HepG2 (cell line): ENCODE data around the gene BCL2L11. TPM values are rescaled to one million over a fixed set of nuclear protein-coding genes. Genes with fewer than 3 reads are reported as not detected.

Source experiments
- FOXP4 ChIP-seq: sonication (generic); formaldehyde crosslinking; IDR thresholded peaks from 2 replicates; pipeline ENCODE4 v1.4.0; 2020; ENCODE audit warnings: missing genetic modification reagents
- HBP1 ChIP-seq: IDR thresholded peaks from 2 replicates; pipeline ENCODE4 v1.6.1; 2016; ENCODE audit warnings: low read depth, control low read depth
- HNRNPL ChIP-seq: fragments of 200-400 bp; formaldehyde crosslinking; IDR thresholded peaks from 2 replicates; pipeline ENCODE4 v1.6.1; 2017; ENCODE audit warnings: mild to moderate bottlenecking, low read depth, low read length
- IRF1 ChIP-seq: sonication (generic); formaldehyde crosslinking; IDR thresholded peaks from 2 replicates; pipeline ENCODE4 v1.4.0; 2020; ENCODE audit warnings: low read depth, mild to moderate bottlenecking, missing genetic modification reagents
- KLF16 ChIP-seq, 2 experiments: sonication (generic) in 1 of 2; formaldehyde crosslinking in 1 of 2; IDR thresholded peaks; 2 replicates each; pipeline versions ENCODE4 v1.6.1 to v1.8.0; 2016 to 2023; ENCODE audit warnings: missing genetic modification reagents in 2 of 2, missing compliant biosample characterization in 1 of 2
- SAP130 ChIP-seq: IDR thresholded peaks from 2 replicates; pipeline ENCODE4 v1.6.1; 2016; ENCODE audit warnings: low read depth
- SNAPC5 ChIP-seq: sonication (generic); formaldehyde crosslinking; IDR thresholded peaks from 2 replicates; pipeline ENCODE4 v1.8.1; 2023; ENCODE audit warnings: mild to moderate bottlenecking, missing genetic modification reagents, borderline replicate concordance
- U2AF2 ChIP-seq: fragments of 200-400 bp; formaldehyde crosslinking; IDR thresholded peaks from 2 replicates; pipeline ENCODE4 v1.6.1; 2017; ENCODE audit warnings: low read depth, mild to moderate bottlenecking, low read length
- YEATS2 ChIP-seq: sonication (generic); formaldehyde crosslinking; IDR thresholded peaks from 2 replicates; pipeline ENCODE4 v1.4.0; 2020; ENCODE audit warnings: missing genetic modification reagents, borderline replicate concordance
- ZBTB25 ChIP-seq: IDR thresholded peaks from 2 replicates; pipeline ENCODE4 v1.6.1; 2018; ENCODE audit warnings: missing genetic modification reagents
- ZFP91 ChIP-seq: sonication (generic); formaldehyde crosslinking; IDR thresholded peaks from 2 replicates; pipeline ENCODE4 v1.9.0; 2022; ENCODE audit warnings: missing genetic modification reagents, mild to moderate bottlenecking, borderline replicate concordance
- ZNF354B ChIP-seq: sonication (generic); formaldehyde crosslinking; IDR thresholded peaks from 2 replicates; pipeline ENCODE4 v1.8.0; 2022; ENCODE audit warnings: mild to moderate bottlenecking, missing genetic modification reagents
- ZNF460 ChIP-seq: sonication (generic); formaldehyde crosslinking; IDR thresholded peaks from 2 replicates; pipeline ENCODE4 v1.5.1; 2020; ENCODE audit warnings: missing genetic modification reagents, mild to moderate bottlenecking, borderline replicate concordance
- ZNF550 ChIP-seq: sonication (generic); formaldehyde crosslinking; IDR thresholded peaks from 2 replicates; pipeline ENCODE4 v1.4.0; 2020; ENCODE audit warnings: mild to moderate bottlenecking, missing genetic modification reagents, borderline replicate concordance
- ZNF574 ChIP-seq: sonication (generic); formaldehyde crosslinking; IDR thresholded peaks from 2 replicates; pipeline ENCODE4 v1.4.0; 2020; ENCODE audit warnings: missing genetic modification reagents
- ZNF577 ChIP-seq: sonication (generic); formaldehyde crosslinking; IDR thresholded peaks from 2 replicates; pipeline ENCODE4 v1.4.0; 2020; ENCODE audit warnings: mild to moderate bottlenecking, low read depth, missing genetic modification reagents, borderline replicate concordance
- ZNF740 ChIP-seq: sonication (generic); formaldehyde crosslinking; IDR thresholded peaks from 2 replicates; pipeline ENCODE4 v1.4.0; 2020; ENCODE audit warnings: missing genetic modification reagents
- polyA plus RNA-seq, 8 experiments: library from polyadenylated mRNA; depleted of rRNA in 3 of 8; stranded (reverse) in 7 of 8; unstranded in 1 of 8; fragments of >200 nt; fragmentation: Illumina TruSeq in 4 of 8; extraction: Trizol in 4 of 8; gene quantifications; 2 replicates each; pipeline versions ENCODE4 v1.2.1 to v1.2.3, GENCODE V29; 2011 to 2016; ENCODE audit warnings: low read depth in 4 of 8, missing spikeins in 1 of 8, mixed read lengths in 1 of 8; ENCODE audit not compliant: insufficient read depth in 1 of 8
- total RNA-seq, 5 experiments: library from RNA; depleted of rRNA; stranded (reverse); fragments of >200 nt; fragmentation: Illumina TruSeq; extraction: Trizol; gene quantifications; 2 replicates each; pipeline ENCODE4 v1.2.3, GENCODE V29; 2016; ENCODE audit warnings: low read depth in 1 of 5

BCL2L11 gene
- total and polyA plus RNA-seq, 2 of the 13 experiments (the other 11 are each of a cell fraction or from before 2014, with no cell fraction given) = 6.1 to 9.7 TPM

- TF ChIP-seq SNAPC5 (CRISPR knock-in tag) (no peak), KLF16 (CRISPR knock-in tag; IDR thresholded peaks at IDR 0.05) (peak in 1 of 2 experiments; percentile 68; a peak in 1 of 4 replicates), SAP130 (0 out of 2 replicates have a peak, but pooled peaks have one; percentile 25), HNRNPL (no peak), FOXP4 (CRISPR knock-in tag) (0 out of 2 replicates have a peak, but pooled peaks have one; percentile 16), ZFP91 (CRISPR knock-in tag) (peak; percentile 80), HBP1 (CRISPR knock-in tag) (peak; percentile 72; the same call in 1 of the 2 replicates), ZNF574 (peak; percentile 36; the same call in 1 of the 2 replicates), ZBTB25 (CRISPR knock-in tag) (peak; percentile 84; the same call in 1 of the 2 replicates), ZNF550 (no peak), YEATS2 (CRISPR knock-in tag) (peak; percentile 66; the same call in 1 of the 2 replicates), ZNF354B (CRISPR knock-in tag) (no peak), IRF1 (CRISPR knock-in tag) (no peak), ZNF740 (no peak), ZNF577 (CRISPR knock-in tag) (no peak), U2AF2 (no peak), ZNF460 (CRISPR knock-in tag) (no peak)
Observed at GRCh38 chr2:111116843-111117597, 3.7 kb upstream of the BCL2L11 start (continued).
